HUES48 (cell line): ENCODE data around the gene PHACTR1.

ENCODE experiments used
- H3K27ac ChIP-seq: one replicate; pipeline ENCODE4 v1.7.0; 2013; ENCODE audit warnings: low read depth, low read length, inconsistent platforms
- H3K27me3 ChIP-seq: 2 replicates; pipeline ENCODE4 v1.6.1; 2013; ENCODE audit warnings: mild to moderate bottlenecking, low read length; ENCODE audit not compliant: control insufficient read depth, insufficient read depth
- H3K36me3 ChIP-seq: 2 replicates; pipeline ENCODE4 v1.6.1; 2013; ENCODE audit warnings: low read length; ENCODE audit not compliant: control insufficient read depth, insufficient read depth
- H3K4me1 ChIP-seq: 2 replicates; pipeline ENCODE4 v1.6.1; 2013; ENCODE audit warnings: mild to moderate bottlenecking, low read length; ENCODE audit not compliant: control insufficient read depth, insufficient read depth
- H3K4me3 ChIP-seq: 2 replicates; pipeline ENCODE4 v1.5.1; 2013; ENCODE audit warnings: mild to moderate bottlenecking, low read depth, low read length
- H3K9ac ChIP-seq: 2 replicates; pipeline ENCODE4 v1.6.1; 2013; ENCODE audit warnings: mild to moderate bottlenecking, low read depth, low read length, moderate library complexity
- H3K9me3 ChIP-seq: 2 replicates; pipeline ENCODE4 v1.6.1; 2013; ENCODE audit warnings: low read length; ENCODE audit not compliant: control insufficient read depth, insufficient read depth

The PHACTR1 gene

GRCh38 chr6:13284646-13285045 is 568.1 kb downstream of the PHACTR1 start:
- H3K27ac ChIP-seq: no peak overlapping the region
- peaks cover 6% of the 10 kb centered on the region; the same call in 1 of the 2 replicates for H3K36me3 ChIP-seq

GRCh38 chr6:13285705-13286104 is 569.1 kb downstream of the PHACTR1 start:
- Histone ChIP-seq H3K36me3 (peaks cover 6% of the 10 kb centered on the region; the same call in 1 of the 2 replicates), H3K9ac (no peak overlapping the region), H3K27me3 (no peaks in the 10 kb centered on the region), H3K9me3 (no peaks in the 10 kb centered on the region), H3K4me1 (0 out of 2 replicates have a peak, but pooled peaks cover 2% of the 10 kb centered on the region), H3K27ac (no peak overlapping the region), H3K4me3 (no peak overlapping the region)

More at GRCh38 chr6:13284646-13285045, 568.1 kb downstream of the PHACTR1 start:
- Histone ChIP-seq H3K4me3 (no peak overlapping the region), H3K4me1 (0 out of 2 replicates have a peak, but pooled peaks cover 2% of the 10 kb centered on the region), H3K9ac (no peak overlapping the region), H3K9me3 (no peaks in the 10 kb centered on the region), H3K27me3 (no peaks in the 10 kb centered on the region)

- no peak overlapping the region for H3K9ac ChIP-seq
- peaks cover 7% of the 10 kb centered on the region for H3K36me3 ChIP-seq
- no peak overlapping the region for H3K27ac ChIP-seq
- no peaks in the 10 kb centered on the region for H3K9me3 ChIP-seq
- H3K27me3 ChIP-seq: no peaks in the 10 kb centered on the region
- H3K4me3 ChIP-seq: no peak overlapping the region
- 0 out of 2 replicates have a peak, but pooled peaks cover 2% of the 10 kb centered on the region for H3K4me1 ChIP-seq
Observed at GRCh38 chr6:13286181-13286580, 569.6 kb downstream of the PHACTR1 start.

GRCh38 chr6:13287104-13287503 is 570.5 kb downstream of the PHACTR1 start:
- H3K4me1 ChIP-seq: 0 out of 2 replicates have a peak, but pooled peaks cover 2% of the 10 kb centered on the region
- no peaks in the 10 kb centered on the region for H3K27me3 ChIP-seq
- H3K9ac ChIP-seq: no peak overlapping the region
- no peak overlapping the region for H3K27ac ChIP-seq
- H3K4me3 ChIP-seq: no peak overlapping the region
- no peaks in the 10 kb centered on the region for H3K9me3 ChIP-seq
- H3K36me3 ChIP-seq: peaks cover 12% of the 10 kb centered on the region

GRCh38 chr6:13288481-13288880 is 571.9 kb downstream of the PHACTR1 start:
- Histone ChIP-seq H3K36me3 (peaks cover 25% of the 10 kb centered on the region), H3K9me3 (no peaks in the 10 kb centered on the region), H3K4me1 (no peaks in the 10 kb centered on the region), H3K9ac (no peak overlapping the region), H3K27me3 (no peaks in the 10 kb centered on the region), H3K4me3 (no peak overlapping the region), H3K27ac (no peak overlapping the region)

GRCh38 chr6:13288969-13289391 is 572.4 kb downstream of the PHACTR1 start:
- H3K27ac ChIP-seq: no peak overlapping the region
- peaks cover 28% of the 10 kb centered on the region for H3K36me3 ChIP-seq
- no peak overlapping the region for H3K9ac ChIP-seq
- H3K27me3 ChIP-seq: no peaks in the 10 kb centered on the region
- H3K4me1 ChIP-seq: no peaks in the 10 kb centered on the region
- H3K9me3 ChIP-seq: no peaks in the 10 kb centered on the region
- no peak overlapping the region for H3K4me3 ChIP-seq

GRCh38 chr6:13289789-13290318 is 573.3 kb downstream of the PHACTR1 start:
- Histone ChIP-seq H3K36me3 (peaks cover 36% of the 10 kb centered on the region), H3K4me1 (no peaks in the 10 kb centered on the region), H3K27ac (no peak overlapping the region), H3K9ac (no peak overlapping the region), H3K4me3 (no peak overlapping the region), H3K27me3 (no peaks in the 10 kb centered on the region), H3K9me3 (no peaks in the 10 kb centered on the region)

GRCh38 chr6:13290335-13290734 is 573.8 kb downstream of the PHACTR1 start:
- Histone ChIP-seq H3K4me1 (no peaks in the 10 kb centered on the region), H3K4me3 (no peak overlapping the region), H3K27me3 (no peaks in the 10 kb centered on the region), H3K36me3 (peaks cover 41% of the 10 kb centered on the region), H3K9me3 (no peaks in the 10 kb centered on the region), H3K27ac (no peak overlapping the region), H3K9ac (no peak overlapping the region)

GRCh38 chr6:13292774-13293173 is 576.2 kb downstream of the PHACTR1 start:
- Histone ChIP-seq H3K27me3 (no peaks in the 10 kb centered on the region), H3K9ac (no peak overlapping the region), H3K36me3 (peaks cover 46% of the 10 kb centered on the region), H3K27ac (no peak overlapping the region), H3K4me1 (no peaks in the 10 kb centered on the region), H3K4me3 (no peak overlapping the region), H3K9me3 (no peaks in the 10 kb centered on the region)

GRCh38 chr6:13294499-13295069 is 578.0 kb downstream of the PHACTR1 start:
- Histone ChIP-seq H3K27ac (no peak overlapping the region), H3K9me3 (no peaks in the 10 kb centered on the region), H3K27me3 (no peaks in the 10 kb centered on the region), H3K4me1 (no peaks in the 10 kb centered on the region), H3K9ac (no peak overlapping the region), H3K4me3 (no peak overlapping the region), H3K36me3 (peaks cover 44% of the 10 kb centered on the region)

- H3K4me1 ChIP-seq: no peaks in the 10 kb centered on the region
- no peaks in the 10 kb centered on the region for H3K27me3 ChIP-seq
- H3K27ac ChIP-seq: no peak overlapping the region
- no peak overlapping the region for H3K9ac ChIP-seq
- H3K4me3 ChIP-seq: no peak overlapping the region
- peaks cover 54% of the 10 kb centered on the region for H3K36me3 ChIP-seq
- no peaks in the 10 kb centered on the region for H3K9me3 ChIP-seq
Observed at GRCh38 chr6:13295576-13295975, 579.0 kb downstream of the PHACTR1 start.
